NT2/D1 (cell line): ENCODE data around the gene DNAH8.

Source experiments
- DNase-seq: peaks from one replicate; pipeline ENCODE4 v3.0.0-alpha.2; 2011; ENCODE audit warnings: low read depth, low spot score
- H3K27me3 ChIP-seq: 2 replicates; pipeline ENCODE4 v1.6.0; 2011; ENCODE audit warnings: mild to moderate bottlenecking; ENCODE audit not compliant: insufficient read length, insufficient read depth
- H3K36me3 ChIP-seq: 2 replicates; pipeline ENCODE4 v1.6.1; 2011; ENCODE audit warnings: mild to moderate bottlenecking, low read length, mixed read lengths; ENCODE audit not compliant: insufficient read depth, insufficient read length
- H3K4me1 ChIP-seq: 2 replicates; pipeline ENCODE4 v1.5.1; 2011; ENCODE audit not compliant: insufficient read depth, insufficient read length
- H3K4me3 ChIP-seq: 2 replicates; pipeline ENCODE4 v1.5.1; 2011; ENCODE audit warnings: low read depth; ENCODE audit not compliant: insufficient read length
- H3K9ac ChIP-seq: 2 replicates; pipeline ENCODE4 v1.6.0; 2011; ENCODE audit warnings: low read depth; ENCODE audit not compliant: insufficient read length
- H3K9me3 ChIP-seq: 2 replicates; pipeline ENCODE4 v1.5.1; 2011; ENCODE audit warnings: mild to moderate bottlenecking, low read length; ENCODE audit not compliant: insufficient read depth
- SUZ12 ChIP-seq: IDR thresholded peaks from 2 replicates; pipeline ENCODE4 v1.6.1; 2011; ENCODE audit not compliant: insufficient read length, insufficient read depth; ENCODE audit errors: extremely low read depth
- YY1 ChIP-seq: IDR thresholded peaks from 2 replicates; pipeline ENCODE4 v1.6.1; 2011; ENCODE audit not compliant: insufficient read length, insufficient read depth
- ZNF274 ChIP-seq: IDR thresholded peaks from 2 replicates; pipeline ENCODE4 v1.6.1; 2011; ENCODE audit warnings: mild to moderate bottlenecking, low read depth, low read length

The DNAH8 gene

GRCh38 chr6:39043776-39044175, 328.7 kb downstream of the DNAH8 start:
- no peak overlapping the region for H3K4me3 ChIP-seq
- H3K36me3 ChIP-seq = no peaks in the 10 kb centered on the region
- H3K9me3 ChIP-seq = no peaks in the 10 kb centered on the region
- H3K9ac ChIP-seq = no peak overlapping the region
- TF ChIP-seq SUZ12 (no peak), YY1 (no peak), ZNF274 (no peak)
- no peak for DNase-seq
- H3K27me3 ChIP-seq = peaks cover 32% of the 10 kb centered on the region
- peaks cover 3% of the 10 kb centered on the region for H3K4me1 ChIP-seq

DNA sequence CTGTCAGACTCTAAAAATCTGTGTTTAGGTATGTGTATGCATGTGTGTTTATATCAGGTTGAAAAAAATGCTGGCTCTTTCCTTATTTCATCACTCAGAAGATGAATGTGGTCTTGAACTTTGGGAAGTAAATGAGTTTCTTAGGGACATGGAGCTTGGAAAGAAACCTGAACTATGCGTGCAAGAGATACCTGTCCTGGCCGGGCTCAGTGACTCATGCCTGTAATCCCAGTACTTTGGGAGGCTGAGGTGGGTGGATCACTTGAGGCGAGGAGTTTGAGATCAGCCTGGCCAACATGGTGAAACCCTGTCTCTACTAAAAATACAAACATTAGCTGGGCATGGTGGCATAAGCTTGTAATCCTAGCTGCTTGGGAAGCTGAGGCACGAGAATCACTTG, 329.1 kb downstream of the DNAH8 start:
- H3K27me3 ChIP-seq = peaks cover 36% of the 10 kb centered on the region
- H3K4me1 ChIP-seq = peaks cover 3% of the 10 kb centered on the region
- no peaks in the 10 kb centered on the region for H3K9me3 ChIP-seq
- H3K36me3 ChIP-seq = no peaks in the 10 kb centered on the region
- H3K9ac ChIP-seq = no peak overlapping the region
- no peak overlapping the region for H3K4me3 ChIP-seq
- DNase-seq = no peak
- TF ChIP-seq SUZ12 (no peak), ZNF274 (no peak), YY1 (no peak)

DNA sequence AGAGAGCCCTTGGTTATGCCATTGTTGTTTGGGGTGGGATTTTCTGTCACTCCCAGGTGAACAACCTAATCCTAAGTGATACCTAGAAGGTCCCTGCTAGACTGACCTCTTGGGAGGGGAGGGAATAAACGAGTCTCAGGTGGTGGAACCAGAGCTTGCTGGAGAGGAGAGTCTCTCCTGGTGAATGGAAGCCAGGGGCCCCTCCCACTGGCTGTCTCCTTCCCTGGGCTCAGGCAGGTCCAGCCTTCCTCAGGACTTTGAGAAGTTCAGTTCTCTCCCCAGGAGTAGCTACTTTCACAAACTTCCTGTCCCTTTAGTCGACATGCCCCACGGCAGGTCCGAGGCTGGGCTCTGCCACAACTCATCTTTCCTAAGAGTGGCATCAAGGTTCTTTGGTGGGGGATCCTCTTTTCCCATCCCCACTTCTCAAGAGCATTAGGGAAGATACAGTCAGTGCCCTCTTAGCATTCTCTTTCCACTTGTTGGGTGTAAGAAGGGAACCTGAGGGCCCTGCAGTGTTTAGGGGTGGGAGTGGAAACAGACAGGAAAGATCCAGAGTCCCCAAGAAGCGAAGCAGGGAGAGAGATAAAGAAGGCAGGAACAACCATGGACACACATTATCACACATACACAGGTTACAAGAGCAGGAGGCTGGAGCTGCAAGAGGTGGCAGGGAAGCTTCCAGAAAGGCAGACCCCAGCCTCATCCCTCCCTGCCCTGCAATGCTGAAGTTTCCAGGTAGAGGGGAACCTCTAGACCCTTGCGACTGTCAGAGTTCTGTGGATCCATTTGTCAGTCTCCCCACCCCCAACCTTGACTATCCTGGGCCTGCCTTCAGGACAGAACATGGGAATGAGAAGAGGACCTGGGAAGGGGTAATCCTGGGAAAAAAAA, 332.6 kb downstream of the DNAH8 start:
- no peak for DNase-seq
- Histone ChIP-seq H3K27me3 (peaks cover 44% of the 10 kb centered on the region), H3K9me3 (no peaks in the 10 kb centered on the region), H3K4me1 (peaks cover 3% of the 10 kb centered on the region), H3K4me3 (no peak overlapping the region), H3K36me3 (no peaks in the 10 kb centered on the region), H3K9ac (no peak overlapping the region)
- no peak for TF ChIP-seq YY1
- TF ChIP-seq SUZ12 = no peak
- TF ChIP-seq ZNF274 = no peak

- Histone ChIP-seq H3K4me3 (peak within 1 kb of the TSS; percentile 40), H3K9ac (peak within 1 kb of the TSS; percentile 67), H3K9me3 (no peaks in the 10 kb centered on the region), H3K4me1 (peaks cover 6% of the 10 kb centered on the region), H3K36me3 (no peaks in the 10 kb centered on the region), H3K27me3 (peaks cover 44% of the 10 kb centered on the region)
- TF ChIP-seq YY1 (no peak), ZNF274 (no peak), SUZ12 (no peak)
- no peak for DNase-seq
These were observed 333.6 kb downstream of the DNAH8 start, which contains the start of gene GLP1R for GRCh38 chr6:39048481-39049399. GLP1R (plus strand) TSS chr6:39048781; CDS start chr6:39048841, 60 bp downstream.

GRCh38 chr6:39049575-39050283, 334.6 kb downstream of the DNAH8 start:
- no peak overlapping the region for H3K4me3 ChIP-seq
- DNase-seq = no peak
- TF ChIP-seq SUZ12 (no peak), ZNF274 (no peak), YY1 (no peak)
- no peak overlapping the region for H3K9ac ChIP-seq
- no peaks in the 10 kb centered on the region for H3K36me3 ChIP-seq
- H3K27me3 ChIP-seq = peaks cover 44% of the 10 kb centered on the region
- no peaks in the 10 kb centered on the region for H3K9me3 ChIP-seq
- H3K4me1 ChIP-seq = peaks cover 6% of the 10 kb centered on the region

- Histone ChIP-seq H3K4me1 (peaks cover 6% of the 10 kb centered on the region), H3K27me3 (peaks cover 44% of the 10 kb centered on the region), H3K9ac (no peak overlapping the region), H3K36me3 (no peaks in the 10 kb centered on the region), H3K9me3 (no peaks in the 10 kb centered on the region), H3K4me3 (no peak overlapping the region)
- no peak for DNase-seq
- TF ChIP-seq ZNF274 (no peak), YY1 (no peak), SUZ12 (no peak)
These were observed 335.5 kb downstream of the DNAH8 start for GRCh38 chr6:39050453-39051112.
